ENCODE data around the gene CNTN5.
A peak's percentile ranks its signal among the peaks of the same experiment; 100 is the strongest.
"Not testable (repeated sequence)": the region's sequence is repeated elsewhere in the genome, so short reads cannot be mapped to it uniquely, and the experiment has no call there.

The CNTN5 gene

DNA sequence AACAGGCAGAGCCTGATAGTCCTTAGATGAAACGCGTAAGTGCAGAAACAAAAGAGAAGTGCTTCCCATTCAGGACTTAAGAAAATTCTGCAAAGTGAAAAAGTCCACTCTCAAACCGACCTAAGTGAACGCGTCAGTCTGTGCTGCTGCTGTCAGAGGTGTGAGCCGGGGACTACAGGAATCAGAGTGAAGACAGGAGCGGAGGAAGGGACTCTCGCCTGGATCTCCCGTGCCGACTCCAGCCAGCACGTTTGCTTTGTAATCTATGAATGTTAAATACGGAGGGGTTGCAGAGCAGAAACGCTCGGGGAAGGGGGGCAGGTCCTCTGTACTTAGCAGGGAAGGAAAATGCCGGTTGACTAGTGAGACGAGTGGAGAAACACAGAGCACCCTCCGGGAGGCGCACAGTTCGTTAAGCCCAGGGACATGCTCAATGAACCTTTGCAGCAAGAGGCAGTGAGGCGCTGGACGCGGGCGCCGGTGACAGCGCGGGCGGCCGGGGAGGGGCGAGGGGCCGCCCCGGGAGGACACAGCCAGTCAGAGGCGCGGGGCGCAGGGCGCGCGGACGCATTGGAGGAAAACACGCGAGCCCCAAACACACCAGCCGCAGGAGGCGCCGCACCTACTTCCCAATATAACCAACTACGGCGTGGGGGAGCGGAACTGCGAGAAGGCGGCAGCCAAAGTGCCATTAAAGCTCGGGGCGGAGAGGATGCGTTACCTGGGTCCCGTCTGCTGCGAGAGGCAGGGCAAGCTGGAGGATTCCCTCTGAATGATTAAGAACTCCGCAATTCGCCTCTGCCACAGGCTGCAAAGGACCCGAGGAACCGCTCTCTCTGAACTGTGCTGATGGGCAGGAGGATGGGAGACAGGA lies at the start of gene CNTN5:
Gene CNTN5 (plus strand): TSS at position 598 of the 874 bp plus-strand sequence.
- DNase-seq: peak; percentile 2

DNA sequence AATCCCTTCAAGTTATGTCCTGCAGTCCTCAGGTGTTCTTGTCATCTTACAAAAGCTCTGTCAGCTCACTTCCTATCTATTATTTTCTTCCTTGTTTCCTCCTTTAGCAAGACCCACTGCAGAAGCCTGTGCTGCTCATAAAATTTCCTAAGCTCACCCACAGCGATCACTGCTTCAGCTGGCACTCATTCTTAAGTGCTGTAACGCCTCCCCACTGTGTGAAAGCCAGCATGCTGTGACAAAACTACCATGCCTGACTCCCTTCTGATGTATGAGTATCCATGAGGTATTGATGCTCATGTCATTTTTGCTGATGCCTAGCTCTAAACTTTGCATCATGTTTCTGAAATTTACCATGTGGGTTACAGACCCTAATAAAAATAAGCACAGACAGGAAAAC lies 41.5 kb upstream of the CNTN5 start:
- DNase-seq: no peak

DNA sequence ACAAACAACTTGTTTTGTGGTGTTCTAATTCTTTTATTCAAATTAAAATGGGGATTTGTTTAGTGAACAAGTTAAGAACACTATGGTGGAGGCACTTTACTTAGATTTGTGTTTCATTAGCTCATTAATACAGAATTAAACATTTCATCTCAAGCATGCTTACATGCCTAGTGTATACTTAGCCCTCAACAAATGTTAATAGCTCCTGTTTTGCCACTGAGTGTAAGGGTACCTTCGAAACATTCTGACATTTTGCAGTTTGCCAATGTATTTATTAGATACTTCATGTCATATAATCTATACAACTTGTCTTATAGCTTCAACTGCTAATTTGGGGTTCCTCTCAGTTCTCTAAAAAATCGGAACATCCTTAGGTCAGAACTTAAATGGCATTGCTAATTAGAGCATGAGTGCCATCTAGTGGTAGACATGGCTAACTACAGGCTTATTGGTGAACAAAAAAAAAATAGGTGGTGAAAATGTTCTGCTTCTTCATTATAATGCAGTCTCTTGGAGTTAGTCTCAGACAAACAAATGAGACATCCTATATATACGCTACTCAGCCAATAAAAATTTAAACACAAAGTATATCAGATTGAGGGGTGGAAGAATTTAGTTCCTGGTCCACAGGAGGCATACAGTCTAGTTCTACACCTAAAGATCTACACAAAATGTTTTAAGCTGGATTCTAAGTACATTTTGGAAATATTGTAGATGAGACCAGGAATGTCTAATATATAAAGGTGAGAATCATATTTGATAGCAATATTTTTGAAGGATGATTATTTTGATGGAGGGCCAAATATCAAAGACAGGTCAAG lies 4.9 kb upstream of the CNTN5 start:
- DNase-seq: no peak

- no peak for DNase-seq
Observed at GRCh38 chr11:99019696-99020095, 1.1 kb upstream of the CNTN5 start.

DNA sequence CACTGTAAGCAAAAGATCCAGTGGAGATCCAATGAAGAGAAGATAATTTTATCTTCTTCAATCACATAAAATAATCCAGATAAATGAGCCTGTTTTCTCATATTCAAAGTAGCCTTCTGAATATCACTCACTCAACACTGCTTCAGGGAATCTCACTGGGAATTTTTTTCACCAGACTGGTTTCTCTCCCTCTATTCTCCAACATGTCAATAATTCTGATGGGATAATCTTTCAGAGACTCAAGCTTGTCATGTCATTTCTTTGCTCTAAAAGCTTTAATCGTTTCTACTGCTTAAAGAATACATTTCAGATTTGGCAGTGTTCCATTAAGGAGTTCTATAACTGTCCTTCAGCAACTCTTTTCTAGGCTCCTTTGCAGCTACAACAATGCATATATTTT lies 16.3 kb downstream of the CNTN5 start:
- DNase-seq: no peak

DNA sequence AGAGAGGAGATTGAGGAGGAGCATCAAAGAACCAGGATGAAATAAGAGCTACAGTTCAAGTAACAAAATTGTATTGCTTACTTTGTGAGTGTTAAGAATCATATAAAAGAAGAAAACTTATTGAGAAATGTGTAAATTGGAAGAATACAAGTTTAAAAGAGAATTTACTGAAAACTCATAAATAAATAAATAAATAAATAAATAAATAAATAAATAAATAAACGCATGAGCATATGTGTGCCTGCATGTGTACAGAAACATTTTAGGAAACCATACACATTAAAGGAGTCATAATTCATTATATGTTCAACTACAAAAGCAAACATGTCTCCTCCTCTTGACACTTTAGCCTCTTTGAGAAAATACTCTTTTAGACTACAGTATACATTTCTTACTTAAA lies 42.6 kb downstream of the CNTN5 start:
- no peak for DNase-seq

- no peak for DNase-seq
Observed at GRCh38 chr11:99065121-99065520, 44.4 kb downstream of the CNTN5 start.

DNA sequence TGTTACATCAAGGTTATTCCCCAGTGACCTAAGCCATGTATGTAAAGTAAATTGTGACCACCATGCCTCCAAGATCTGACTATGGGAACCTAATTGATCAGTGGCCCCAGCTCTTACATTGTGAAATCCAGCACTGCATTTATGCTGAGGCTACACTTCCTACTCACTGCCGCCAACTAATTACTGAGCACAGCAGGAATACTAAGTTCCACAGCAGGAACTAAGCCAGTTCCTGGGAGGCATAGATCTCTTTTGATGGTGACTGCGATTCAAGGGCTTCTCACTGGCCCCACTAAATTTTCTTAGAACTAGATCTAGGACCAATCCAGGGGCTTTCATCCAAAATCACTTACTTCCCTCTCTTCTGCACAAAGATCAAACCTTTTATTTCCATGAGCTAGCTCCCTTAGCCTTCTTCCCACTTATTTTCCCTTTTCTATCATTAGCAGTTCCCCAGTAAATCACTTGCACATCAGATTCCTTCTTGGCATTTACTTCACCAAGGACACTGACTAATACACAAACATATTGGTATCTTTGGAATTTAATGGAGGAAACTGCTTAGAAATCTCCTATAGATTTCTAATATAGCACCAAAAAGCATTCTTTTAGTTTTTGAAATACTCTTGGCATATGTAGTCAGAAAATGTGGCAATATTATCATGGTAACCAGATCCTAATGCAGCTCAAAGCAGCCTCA lies 46.0 kb downstream of the CNTN5 start:
- DNase-seq: no peak

- no peak for DNase-seq
Observed at GRCh38 chr11:99068832-99069231, 48.1 kb downstream of the CNTN5 start.

GRCh38 chr11:99069856-99070444 lies 49.2 kb downstream of the CNTN5 start:
- no peak for DNase-seq

DNA sequence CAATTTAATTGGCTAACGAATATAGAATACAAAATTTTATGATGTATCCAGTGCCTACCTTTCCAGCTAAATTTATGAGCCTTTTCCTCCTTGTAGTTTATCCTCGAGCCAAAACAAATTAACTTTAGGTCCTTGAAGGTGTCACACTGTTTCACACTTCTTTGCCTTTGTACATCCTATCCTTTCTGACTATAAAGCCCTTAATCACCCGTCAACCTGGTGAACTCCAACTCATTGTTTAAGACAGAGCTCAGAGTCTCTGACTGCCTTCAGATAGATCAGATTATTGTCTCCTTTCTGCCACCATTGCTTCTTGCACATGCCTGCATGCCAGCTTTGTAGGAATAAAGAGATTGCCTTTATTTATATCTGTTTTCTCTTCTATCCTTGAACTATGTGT lies 58.8 kb downstream of the CNTN5 start:
- DNase-seq: no peak

DNA sequence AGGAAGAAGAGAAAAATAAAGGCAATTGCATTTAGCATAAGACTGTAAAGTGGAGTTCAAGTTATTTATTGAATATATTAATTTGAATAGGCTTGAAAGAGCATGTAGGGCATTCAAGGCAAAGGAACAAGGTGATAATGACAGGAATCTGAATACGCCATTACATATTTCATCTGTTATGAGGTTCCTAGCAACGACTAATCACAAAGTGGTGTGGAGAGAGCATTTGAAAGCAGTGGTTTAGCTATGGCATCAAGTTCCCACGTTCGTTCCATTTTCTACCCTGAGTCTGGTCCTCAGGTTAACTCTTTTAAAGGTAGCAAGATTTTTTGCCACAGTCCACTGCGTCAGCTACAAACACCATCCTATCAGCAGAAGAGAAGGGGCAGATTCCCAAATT lies 59.4 kb downstream of the CNTN5 start:
- no peak for DNase-seq

GRCh38 chr11:99098258-99098657 lies 77.5 kb downstream of the CNTN5 start:
- no peak for DNase-seq

- DNase-seq: no peak
Observed at GRCh38 chr11:99098751-99099150, 78.0 kb downstream of the CNTN5 start.

DNA sequence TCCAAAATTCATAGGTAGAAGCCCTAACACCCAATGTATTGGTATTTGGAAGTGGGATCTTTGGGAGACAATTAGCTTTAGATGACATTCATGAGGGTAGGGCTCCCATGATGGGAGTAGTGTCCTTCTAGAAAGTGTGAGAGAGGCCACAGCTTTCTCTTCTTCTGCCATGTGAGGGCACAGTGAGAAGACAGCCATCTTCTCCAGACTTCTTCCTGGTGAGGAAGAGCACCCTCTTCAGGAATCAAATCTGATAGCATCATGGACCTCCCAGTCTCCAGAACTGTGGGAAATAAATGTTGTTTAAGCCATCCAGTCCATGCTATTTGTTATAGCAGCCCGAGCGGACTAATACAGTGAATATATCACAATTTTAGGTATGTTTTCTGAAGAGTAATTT lies 96.9 kb downstream of the CNTN5 start:
- no peak for DNase-seq

GRCh38 chr11:99133862-99134261 lies 113.1 kb downstream of the CNTN5 start:
- DNase-seq: not testable (repeated sequence)

DNA sequence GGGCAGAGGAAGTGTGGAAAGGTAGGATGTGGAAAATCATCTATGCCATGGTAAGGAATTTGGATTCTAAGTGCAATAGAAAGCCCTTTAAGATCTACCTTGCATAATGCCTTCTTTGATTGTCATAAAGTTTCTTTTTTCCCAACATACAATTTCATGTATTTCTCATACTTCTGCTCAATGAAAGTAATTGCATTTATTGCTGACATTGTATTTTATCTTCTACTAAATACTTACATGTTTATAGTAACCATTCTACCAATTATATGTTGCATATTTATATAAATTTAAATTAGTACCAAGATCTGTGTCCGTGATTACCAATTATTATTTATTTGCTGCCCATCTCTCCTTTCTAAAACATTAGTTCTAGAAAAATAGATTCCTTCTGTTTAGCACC lies 114.8 kb downstream of the CNTN5 start:
- DNase-seq: no peak

- no peak for DNase-seq
Observed at GRCh38 chr11:99142237-99142636, 121.5 kb downstream of the CNTN5 start.

GRCh38 chr11:99148352-99148751 lies 127.6 kb downstream of the CNTN5 start:
- DNase-seq: no peak

GRCh38 chr11:99154277-99154676 lies 133.5 kb downstream of the CNTN5 start:
- DNase-seq: no peak

DNA sequence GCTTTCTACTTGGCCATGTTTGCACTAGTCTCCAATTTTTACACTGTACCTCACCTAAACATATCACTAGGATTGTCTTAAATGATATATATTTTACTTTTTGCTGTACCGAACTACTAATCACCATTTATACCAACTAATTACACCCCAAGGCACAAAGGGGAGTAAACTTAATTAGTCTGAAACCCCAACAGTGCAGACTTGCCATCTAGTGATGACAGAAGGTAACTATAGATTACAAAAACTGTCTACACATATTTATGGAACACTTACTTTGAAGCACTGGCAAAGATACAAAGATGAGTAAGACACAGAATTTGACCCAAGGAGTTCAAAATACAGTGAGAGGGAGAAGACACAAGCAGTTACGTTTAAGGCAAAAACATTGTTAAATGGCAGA lies 139.7 kb downstream of the CNTN5 start:
- no peak for DNase-seq

GRCh38 chr11:99162819-99163218 lies 142.1 kb downstream of the CNTN5 start:
- no peak for DNase-seq

GRCh38 chr11:99170591-99170990 lies 149.8 kb downstream of the CNTN5 start:
- DNase-seq: no peak
